ENCODE measurements around the gene ATP5ME.
A peak's percentile ranks its signal among the peaks of the same experiment; 100 is the strongest.
"Not testable (repeated sequence)": the region's sequence is repeated elsewhere in the genome, so short reads cannot be mapped to it uniquely, and the experiment has no call there.

The ATP5ME gene

GRCh38 chr4:683247-683897, 9.3 kb upstream of the ATP5ME start:
- no peak for DNase-seq

GRCh38 chr4:682490-683172, 8.6 kb upstream of the ATP5ME start:
- DNase-seq: no peak

GRCh38 chr4:681736-682451, 7.8 kb upstream of the ATP5ME start:
- no peak for DNase-seq

GRCh38 chr4:680928-681645, 7.0 kb upstream of the ATP5ME start:
- peak; percentile 28 to 37 for DNase-seq

GRCh38 chr4:680551-680927, 6.5 kb upstream of the ATP5ME start:
- no peak for DNase-seq

GRCh38 chr4:680091-680490, 6.0 kb upstream of the ATP5ME start:
- DNase-seq: no peak

- no peak for DNase-seq
These were observed 5.6 kb upstream of the ATP5ME start for GRCh38 chr4:679629-680028.

GRCh38 chr4:679104-679481, 5.0 kb upstream of the ATP5ME start:
- no peak for DNase-seq

GRCh38 chr4:678331-679103, 4.4 kb upstream of the ATP5ME start:
- no peak for DNase-seq

- no peak for DNase-seq
These were observed 3.6 kb upstream of the ATP5ME start for GRCh38 chr4:677431-678293.

GRCh38 chr4:676871-677235, 2.8 kb upstream of the ATP5ME start:
- no peak for DNase-seq

GRCh38 chr4:675980-676870, 2.1 kb upstream of the ATP5ME start:
- DNase-seq: no peak

- no peak for DNase-seq
These were observed 1.2 kb upstream of the ATP5ME start for GRCh38 chr4:675036-675882.

GRCh38 chr4:673349-674091, 556 bp downstream of the ATP5ME start:
- DNase-seq: no peak

- DNase-seq: no peak
These were observed 2.3 kb downstream of the ATP5ME start for GRCh38 chr4:671769-672168.

GRCh38 chr4:669806-670559, 4.1 kb downstream of the ATP5ME start:
- not testable (repeated sequence) for DNase-seq

- DNase-seq: not testable (repeated sequence)
These were observed 5.9 kb downstream of the ATP5ME start for GRCh38 chr4:668219-668618.

- DNase-seq: no peak
These were observed 6.5 kb downstream of the ATP5ME start for GRCh38 chr4:667545-667925.

Measured in Kasumi-1 (cell line).